GM23248 (cell line): Measurements from ENCODE around the gene ATP7A. TPM values are rescaled to one million over a fixed set of nuclear protein-coding genes. Genes with fewer than 3 reads are reported as not detected.

Source experiments
- DNase-seq: peaks from one replicate; pipeline ENCODE4 v3.0.0-alpha.2; 2015
- H2AFZ ChIP-seq: fragments of 200-600 bp; sonication (generic); 2 replicates; pipeline ENCODE4 v1.6.1; 2016; ENCODE audit warnings: antibody characterized with exemption
- H3F3A ChIP-seq: fragments of 200-600 bp; sonication (generic); 2 replicates; pipeline ENCODE4 v1.6.1; 2016; ENCODE audit warnings: mild to moderate bottlenecking, antibody characterized with exemption, mixed run types; ENCODE audit not compliant: insufficient read depth
- H3K27ac ChIP-seq: fragments of 200-600 bp; sonication (generic); 2 replicates; pipeline ENCODE4 v1.5.1; 2016; ENCODE audit warnings: mild to moderate bottlenecking
- H3K27me3 ChIP-seq: fragments of 200-600 bp; sonication (generic); replicated peaks from 2 replicates; pipeline ENCODE4 v1.6.1; 2016; ENCODE audit warnings: mild to moderate bottlenecking; ENCODE audit not compliant: insufficient read depth
- H3K36me3 ChIP-seq: fragments of 200-600 bp; sonication (generic); 2 replicates; pipeline ENCODE4 v1.6.1; 2016; ENCODE audit warnings: low read depth, mild to moderate bottlenecking
- H3K4me1 ChIP-seq: fragments of 200-600 bp; sonication (generic); 2 replicates; pipeline ENCODE4 v1.6.1; 2016; ENCODE audit warnings: mild to moderate bottlenecking; ENCODE audit not compliant: insufficient read depth
- H3K4me2 ChIP-seq: fragments of 200-600 bp; sonication (generic); one replicate; pipeline ENCODE4 v1.6.1; 2016; ENCODE audit warnings: mild to moderate bottlenecking; ENCODE audit not compliant: unreplicated experiment
- H3K4me3 ChIP-seq: fragments of 200-600 bp; sonication (generic); 2 replicates; pipeline ENCODE4 v1.5.1; 2016; ENCODE audit warnings: mild to moderate bottlenecking
- H3K79me2 ChIP-seq: fragments of 200-600 bp; sonication (generic); 2 replicates; pipeline ENCODE4 v1.6.1; 2016; ENCODE audit warnings: mild to moderate bottlenecking; ENCODE audit not compliant: insufficient read depth
- H3K9ac ChIP-seq: fragments of 200-600 bp; sonication (generic); 2 replicates; pipeline ENCODE4 v1.6.1; 2016; ENCODE audit warnings: mild to moderate bottlenecking
- H3K9me2 ChIP-seq: fragments of 200-600 bp; sonication (generic); 2 replicates; pipeline ENCODE4 v1.6.1; 2016; ENCODE audit warnings: mixed run types, mild to moderate bottlenecking, moderate library complexity; ENCODE audit not compliant: insufficient read depth
- H3K9me3 ChIP-seq: fragments of 200-600 bp; sonication (generic); one replicate; pipeline ENCODE4 v1.6.1; 2017; ENCODE audit warnings: low read depth
- H4K20me1 ChIP-seq: fragments of 200-600 bp; sonication (generic); 2 replicates; pipeline ENCODE4 v1.6.0; 2016; ENCODE audit not compliant: insufficient read depth
- EZH2 ChIP-seq: fragments of 200-600 bp; sonication (generic); IDR thresholded peaks from 2 replicates; pipeline ENCODE4 v1.6.1; 2018; ENCODE audit warnings: antibody characterized with exemption, mild to moderate bottlenecking; ENCODE audit not compliant: insufficient read depth, poor library complexity, severe bottlenecking
- EZH2phosphoT487 ChIP-seq: fragments of 200-600 bp; sonication (generic); IDR thresholded peaks from 2 replicates; pipeline ENCODE4 v1.6.1; 2018; ENCODE audit warnings: antibody characterized with exemption, moderate library complexity, mild to moderate bottlenecking, low read depth; ENCODE audit not compliant: insufficient read depth
- WGBS, 2 experiments: methylation state at CpG; one replicate each; pipeline ENCODE4 v1.1.6; 2015 to 2017; ENCODE audit warnings: low lambda C conversion rate in 2 of 2, low coverage in 1 of 2; ENCODE audit errors: missing lambda C conversion rate in 2 of 2; 5-methylcytosine and 5-hydroxymethylcytosine counted together
- in situ Hi-C: fragments of 300-500 bp; cut with MboI; formaldehyde crosslinking; loops from 2 replicates; pipeline ENCODE4 v1.15.0; 2020
- polyA plus RNA-seq: library from polyadenylated mRNA; unstranded; fragments of >200 nt; fragmentation: Nextera tagmentation; extraction: Ambion mirVana; gene quantifications from 2 replicates; pipeline ENCODE4 v1.2.1, GENCODE V29; 2016
- total RNA-seq: library from RNA; depleted of rRNA; stranded (reverse); fragments of >200 nt; shearing (Covaris generic); gene quantifications from 2 replicates; pipeline ENCODE4 v1.2.3, GENCODE V29; 2014

The ATP7A gene
- total and polyA plus RNA-seq, 2 experiments from 2014 or later = 4.1 to 6.6 TPM

- Histone ChIP-seq H3K4me1 (no peaks in the 10 kb centered on the region), H3K27ac (no peak overlapping the region), H3K4me2 (no peak overlapping the region), H3K79me2 (no peaks in the 10 kb centered on the region), H3K9ac (no peak overlapping the region), H3K4me3 (no peak overlapping the region), H3K36me3 (no peaks in the 10 kb centered on the region), H3K27me3 (no peaks in the 10 kb centered on the region), H3F3A (no peaks in the 10 kb centered on the region), H3K9me3 (no peaks in the 10 kb centered on the region), H4K20me1 (no peaks in the 10 kb centered on the region), H3K9me2 (no peaks in the 10 kb centered on the region), H2AFZ (no peak overlapping the region)
- 6 to 8% methylated on average over 1 of the region's 1 CpG for WGBS, 2 experiments
- no peak for TF ChIP-seq EZH2
- TF ChIP-seq EZH2phosphoT487 = no peak
- DNase-seq = no peak
- in situ Hi-C loops = no loop called here
Observed at GRCh38 chrX:77960567-77960966, 50.1 kb downstream of the ATP7A start.

DNA sequence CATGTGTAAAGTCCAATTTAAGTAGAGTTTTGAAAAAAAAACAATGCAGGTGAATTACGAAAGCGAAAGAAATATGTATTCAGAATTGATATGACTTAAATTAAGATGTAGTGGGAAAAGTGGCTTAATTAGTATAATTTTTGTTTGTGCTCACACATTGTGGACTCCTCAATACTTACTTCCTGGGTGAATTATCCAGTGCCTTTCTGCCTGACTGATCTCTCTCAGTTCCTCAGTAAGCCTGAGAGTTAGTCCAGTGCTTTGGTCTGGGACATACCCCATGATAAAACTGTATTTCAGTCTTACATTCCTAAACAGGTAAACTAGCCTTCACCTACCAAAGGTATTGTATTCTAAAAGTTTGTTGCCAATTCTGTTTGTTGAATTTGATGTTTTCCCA, 50.6 kb downstream of the ATP7A start:
- no peaks in the 10 kb centered on the region for H3K9me3 ChIP-seq
- H3K9me2 ChIP-seq = no peaks in the 10 kb centered on the region
- no peak overlapping the region for H2AFZ ChIP-seq
- in situ Hi-C loops = no loop called here
- H3K4me3 ChIP-seq = no peak overlapping the region
- no peak for TF ChIP-seq EZH2phosphoT487
- TF ChIP-seq EZH2 = no peak
- H3K9ac ChIP-seq = no peak overlapping the region
- no peaks in the 10 kb centered on the region for H3K4me1 ChIP-seq
- H3K4me2 ChIP-seq = no peak overlapping the region
- no peak overlapping the region for H3K27ac ChIP-seq
- no peaks in the 10 kb centered on the region for H4K20me1 ChIP-seq
- 95 to 96% methylated on average over 2 of the region's 2 CpGs for WGBS, 2 experiments
- no peaks in the 10 kb centered on the region for H3K79me2 ChIP-seq
- no peaks in the 10 kb centered on the region for H3K36me3 ChIP-seq
- no peak for DNase-seq
- no peaks in the 10 kb centered on the region for H3K27me3 ChIP-seq
- no peaks in the 10 kb centered on the region for H3F3A ChIP-seq

DNA sequence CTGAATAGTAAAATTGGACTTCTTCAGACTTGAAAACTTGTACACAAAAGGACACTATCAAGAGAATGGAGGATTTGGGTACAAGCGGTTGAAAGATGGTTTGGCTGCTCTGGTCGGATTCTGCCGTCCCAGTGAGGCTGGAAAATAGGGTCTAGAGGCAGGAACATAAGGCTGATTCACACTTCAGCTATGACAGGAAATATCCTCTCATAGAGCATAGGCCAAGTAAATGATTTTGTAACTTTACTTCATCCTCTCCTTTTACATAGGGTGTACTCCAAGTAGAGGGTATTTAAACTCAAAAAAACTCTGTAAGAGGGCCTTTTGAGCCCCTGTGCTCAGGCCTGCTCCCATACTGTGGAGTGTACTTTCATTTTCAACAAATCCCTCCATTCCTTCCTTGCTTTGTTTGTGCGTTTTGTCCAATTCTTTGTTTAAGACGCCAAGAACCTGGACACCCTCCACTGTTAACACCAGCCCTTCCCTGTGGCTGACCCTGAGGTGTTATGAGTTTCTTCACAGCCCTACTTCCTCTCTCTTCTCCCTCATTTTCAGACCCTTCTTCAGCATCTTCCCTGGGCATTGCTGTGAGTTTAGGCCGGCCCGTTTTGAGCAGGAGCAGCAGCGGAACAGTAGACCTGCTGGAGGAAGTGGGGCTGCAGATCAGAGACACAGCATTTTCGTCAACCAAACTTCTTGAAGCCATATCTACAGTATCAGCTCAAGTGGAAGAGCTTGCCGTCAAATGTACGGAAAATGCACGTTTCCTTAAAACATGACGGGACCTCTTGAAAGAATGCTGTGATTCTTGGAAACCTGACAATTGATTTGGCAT, 51.8 kb downstream of the ATP7A start:
- Histone ChIP-seq H2AFZ (no peak overlapping the region), H3K27ac (no peak overlapping the region), H3F3A (no peaks in the 10 kb centered on the region), H3K79me2 (no peaks in the 10 kb centered on the region), H3K9me3 (no peaks in the 10 kb centered on the region), H3K27me3 (no peaks in the 10 kb centered on the region), H3K9ac (no peak overlapping the region), H3K36me3 (no peaks in the 10 kb centered on the region), H4K20me1 (no peaks in the 10 kb centered on the region), H3K4me3 (no peak overlapping the region), H3K9me2 (no peaks in the 10 kb centered on the region), H3K4me1 (no peaks in the 10 kb centered on the region), H3K4me2 (no peak overlapping the region)
- DNase-seq = no peak
- WGBS, 2 experiments = 92 to 95% methylated on average over 12 to 13 of the region's 13 CpGs
- in situ Hi-C loops = no loop called here
- TF ChIP-seq EZH2 = no peak
- TF ChIP-seq EZH2phosphoT487 = no peak

- Histone ChIP-seq H3K27me3 (no peaks in the 10 kb centered on the region), H3K9me2 (no peaks in the 10 kb centered on the region), H3K27ac (no peak overlapping the region), H3K9ac (no peak overlapping the region), H3F3A (no peaks in the 10 kb centered on the region), H3K4me3 (no peak overlapping the region), H3K9me3 (no peaks in the 10 kb centered on the region), H3K79me2 (no peaks in the 10 kb centered on the region), H3K4me1 (no peaks in the 10 kb centered on the region), H4K20me1 (no peaks in the 10 kb centered on the region), H3K4me2 (no peak overlapping the region), H3K36me3 (no peaks in the 10 kb centered on the region), H2AFZ (no peak overlapping the region)
- in situ Hi-C loops = no loop called here
- DNase-seq = no peak
- TF ChIP-seq EZH2phosphoT487 (no peak), EZH2 (no peak)
- 100% methylated on average over 3 of the region's 3 CpGs for WGBS, 2 experiments
Observed at GRCh38 chrX:77966361-77966760, 55.9 kb downstream of the ATP7A start.
